Spleen (tissue), 11 donors: ENCODE results near the gene SSBP1. TPM values are rescaled to one million over a fixed set of nuclear protein-coding genes. Genes with fewer than 3 reads are reported as not detected.

Source experiments
- DNase-seq: peaks from one replicate; pipeline ENCODE4 v3.0.0-alpha.2; 2020
- H3K27ac ChIP-seq, 8 donors: fragments of 200-600 bp; sonication (generic) in 7 of 8; 1 replicate in 4 of 8; 2 replicates in 4 of 8; pipeline versions ENCODE4 v1.5.0 to v1.8.0; 2016 to 2021; ENCODE audit warnings: inconsistent platforms in 4 of 8, mild to moderate bottlenecking in 4 of 8, moderate library complexity in 1 of 8
- H3K27me3 ChIP-seq, 7 donors: fragments of 200-600 bp; sonication (generic) in 6 of 7; replicated peaks in 1 of 7; 1 replicate in 4 of 7; 2 replicates in 3 of 7; pipeline versions ENCODE4 v1.5.0 to v1.8.0; 2016 to 2021; ENCODE audit warnings: inconsistent platforms in 3 of 7, mild to moderate bottlenecking in 1 of 7
- H3K36me3 ChIP-seq, 6 donors: fragments of 200-600 bp; sonication (generic) in 5 of 6; 1 replicate in 4 of 6; 2 replicates in 2 of 6; pipeline versions ENCODE4 v1.5.0 to v1.8.0; 2016 to 2021; ENCODE audit warnings: inconsistent platforms in 2 of 6
- H3K4me1 ChIP-seq, 6 donors: fragments of 200-600 bp; sonication (generic) in 5 of 6; 1 replicate in 3 of 6; 2 replicates in 3 of 6; pipeline versions ENCODE4 v1.5.0 to v1.8.0; 2016 to 2021; ENCODE audit warnings: inconsistent platforms in 3 of 6
- H3K4me3 ChIP-seq, 8 donors: fragments of 200-600 bp; sonication (generic) in 7 of 8; 1 replicate in 4 of 8; 2 replicates in 4 of 8; pipeline versions ENCODE4 v1.5.0 to v1.8.0; 2016 to 2021; ENCODE audit warnings: inconsistent platforms in 4 of 8, mild to moderate bottlenecking in 4 of 8, moderate library complexity in 2 of 8
- H3K9me3 ChIP-seq, 8 donors: fragments of 200-600 bp; sonication (generic) in 7 of 8; 1 replicate in 4 of 8; 2 replicates in 4 of 8; pipeline versions ENCODE4 v1.5.0 to v1.8.0; 2016 to 2021; ENCODE audit warnings: inconsistent platforms in 4 of 8
- POLR2A ChIP-seq, 3 donors: fragments of 450-650 bp; IDR thresholded peaks; one replicate each; pipeline ENCODE4 v1.5.1; 2017; ENCODE audit warnings: antibody characterized with exemption in 3 of 3, mild to moderate bottlenecking in 1 of 3
- POLR2AphosphoS5 ChIP-seq, 3 donors: sonication (generic); formaldehyde crosslinking; IDR thresholded peaks; one replicate each; pipeline ENCODE4 v1.5.1; 2017; ENCODE audit warnings: antibody characterized with exemption in 3 of 3
- WGBS, 5 donors: extraction: QIAGEN DNeasy Blood & Tissue Kit in 3 of 5; methylation state at CpG; one replicate each; pipeline versions ENCODE4 v1.1.5 to v1.1.7; 2013 to 2018; 5-methylcytosine and 5-hydroxymethylcytosine counted together
- intact Hi-C: fragments of 100-400 bp; cut with DNase I; formaldehyde crosslinking; loops from one replicate; pipeline ENCODE4 v1.15.0; 2023; ENCODE audit warnings: low total_unique reads
- polyA plus RNA-seq, 3 donors: library from polyadenylated mRNA; stranded (reverse); fragments of 200-250 nt; gene quantifications; one replicate each; pipeline ENCODE4 v1.2.1, GENCODE V29; 2013
- total RNA-seq, 7 donors: library from RNA; depleted of rRNA in 3 of 7; stranded (reverse); fragments of >200 nt in 3 of 7; fragmentation: NEBNext Ultra II Directional in 4 of 7; extraction: Animal tissue kit (Norgen Biotek cat#: 25700) in 4 of 7; gene quantifications; one replicate each; pipeline versions ENCODE4 v1.1.0 to v1.2.1, GENCODE V29; 2016 to 2021
- TF ChIP-seq, protein P1 (sequence below), 11 experiments: fragments of 200-600 bp in 7 of 11; fragments of 450-650 bp in 4 of 11; sonication (generic) in 4 of 11; IDR thresholded peaks in 8 of 11; conservative IDR thresholded peaks in 3 of 11; 1 replicate in 7 of 11; 2 replicates in 4 of 11; pipeline versions ENCODE4 v1.4.0 to v1.8.0; 2016 to 2021; ENCODE audit warnings: antibody characterized with exemption in 11 of 11, inconsistent platforms in 4 of 11, mild to moderate bottlenecking in 1 of 11
- donor health status: healthy with polysubstance abuse.
- donor health status: DM: no; HTN: no; CAD: no; lungs with moderate emphysema.
- donor health status: DM: no; HTN: no; CAD: no.
- donor health status: Bipolar disorder and iron deficiency.
- donor health status: healthy.
- donor health status: DM: no; HTN: no; CAD: no.
- donor health status: DM: yes; HTN: yes; CAD: no.

SSBP1 gene
- total and polyA plus RNA-seq, 10 donors: 69.3 to 185 (median 104) TPM

DNA sequence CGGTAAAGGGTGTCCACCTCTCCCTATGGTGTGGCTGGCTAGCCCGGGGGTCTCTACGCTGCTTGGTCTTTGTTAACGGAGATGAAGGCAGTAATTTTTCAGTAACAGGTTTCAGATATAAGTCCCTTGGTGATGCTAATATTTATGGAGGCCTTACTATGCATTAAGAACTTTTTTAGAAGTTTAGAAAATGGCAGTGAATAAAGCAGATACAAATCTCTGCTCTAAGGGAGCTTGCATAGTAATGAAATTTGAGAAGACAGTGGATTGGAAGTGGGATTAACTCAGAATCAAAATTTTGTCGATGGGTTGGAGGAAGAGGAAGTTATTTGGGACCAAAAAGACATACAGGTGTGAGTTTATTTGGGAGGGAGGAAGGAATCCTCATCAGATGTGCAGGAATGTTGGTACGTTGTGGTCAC lies 445 bp downstream of the SSBP1 start:
- Histone ChIP-seq H3K27me3 (no peaks in the 10 kb centered on the region), H3K9me3 (no peaks in the 10 kb centered on the region), H3K4me1 (peaks cover 18 to 55% (median 43%) of the 10 kb centered on the region in 6 donors), H3K36me3 (peaks cover 0 to 45% (median 31%) of the 10 kb centered on the region in 6 donors), H3K27ac (peak overlapping the region; percentile 64 to 90 (median 88)), H3K4me3 (peak overlapping the region; percentile 41 to 84 (median 76))
- DNase-seq: no peak
- TF ChIP-seq POLR2A (IDR thresholded peaks at IDR 0.05) (no peak), POLR2AphosphoS5 (IDR thresholded peaks at IDR 0.05) (no peak)
- TF ChIP-seq, protein P1, sequence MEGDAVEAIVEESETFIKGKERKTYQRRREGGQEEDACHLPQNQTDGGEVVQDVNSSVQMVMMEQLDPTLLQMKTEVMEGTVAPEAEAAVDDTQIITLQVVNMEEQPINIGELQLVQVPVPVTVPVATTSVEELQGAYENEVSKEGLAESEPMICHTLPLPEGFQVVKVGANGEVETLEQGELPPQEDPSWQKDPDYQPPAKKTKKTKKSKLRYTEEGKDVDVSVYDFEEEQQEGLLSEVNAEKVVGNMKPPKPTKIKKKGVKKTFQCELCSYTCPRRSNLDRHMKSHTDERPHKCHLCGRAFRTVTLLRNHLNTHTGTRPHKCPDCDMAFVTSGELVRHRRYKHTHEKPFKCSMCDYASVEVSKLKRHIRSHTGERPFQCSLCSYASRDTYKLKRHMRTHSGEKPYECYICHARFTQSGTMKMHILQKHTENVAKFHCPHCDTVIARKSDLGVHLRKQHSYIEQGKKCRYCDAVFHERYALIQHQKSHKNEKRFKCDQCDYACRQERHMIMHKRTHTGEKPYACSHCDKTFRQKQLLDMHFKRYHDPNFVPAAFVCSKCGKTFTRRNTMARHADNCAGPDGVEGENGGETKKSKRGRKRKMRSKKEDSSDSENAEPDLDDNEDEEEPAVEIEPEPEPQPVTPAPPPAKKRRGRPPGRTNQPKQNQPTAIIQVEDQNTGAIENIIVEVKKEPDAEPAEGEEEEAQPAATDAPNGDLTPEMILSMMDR (IDR thresholded peaks at IDR 0.05 in 8 of 11, conservative IDR thresholded peaks at IDR 0.05 in 3 of 11): no peak
- 0 to 2% (median 1%) methylated on average over 6 of the region's 6 CpGs for WGBS, 5 donors
- intact Hi-C loops: loop anchor here (10.0 kb wide), 1 partner anchor 84 kb away; no protein-coding TSS in a partner anchor

DNA sequence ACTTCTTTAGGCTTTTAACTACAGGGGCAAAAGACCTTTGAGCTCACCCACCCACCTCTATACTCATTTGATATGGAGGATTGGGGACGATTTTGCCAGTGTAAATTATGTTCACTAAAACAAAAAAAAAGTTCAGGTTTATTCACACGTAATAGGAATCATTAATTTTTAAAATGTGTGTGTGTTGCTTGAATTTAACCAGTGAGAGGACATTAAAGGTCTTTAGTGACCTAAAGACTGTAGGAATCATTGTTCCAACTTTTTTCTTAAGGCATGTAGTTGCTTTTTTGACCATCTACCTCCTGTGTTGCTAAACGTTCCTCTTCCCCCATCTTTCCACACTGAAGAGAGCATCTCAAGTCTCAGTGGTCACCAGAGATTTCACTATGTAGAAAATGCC lies 1.1 kb downstream of the SSBP1 start:
- no peak for DNase-seq
- 55 to 75% (median 64%) methylated on average over 3 of the region's 3 CpGs for WGBS, 5 donors
- TF ChIP-seq, protein P1 (IDR thresholded peaks at IDR 0.05 in 8 of 11, conservative IDR thresholded peaks at IDR 0.05 in 3 of 11): no peak
- TF ChIP-seq POLR2AphosphoS5 (IDR thresholded peaks at IDR 0.05): no peak
- no peak for TF ChIP-seq POLR2A (IDR thresholded peaks at IDR 0.05)
- peak overlapping the region in 7 of 8 donors; percentile 41 to 84 (median 76) for H3K4me3 ChIP-seq
- H3K27ac ChIP-seq: no peak overlapping the region
- no peaks in the 10 kb centered on the region for H3K9me3 ChIP-seq
- H3K27me3 ChIP-seq: no peaks in the 10 kb centered on the region
- peaks cover 18 to 55% (median 43%) of the 10 kb centered on the region in 6 donors for H3K4me1 ChIP-seq
- intact Hi-C loops: loop anchor here (10.0 kb wide), 1 partner anchor 84 kb away; no protein-coding TSS in a partner anchor
- H3K36me3 ChIP-seq: peaks cover 0 to 52% (median 38%) of the 10 kb centered on the region in 6 donors

DNA sequence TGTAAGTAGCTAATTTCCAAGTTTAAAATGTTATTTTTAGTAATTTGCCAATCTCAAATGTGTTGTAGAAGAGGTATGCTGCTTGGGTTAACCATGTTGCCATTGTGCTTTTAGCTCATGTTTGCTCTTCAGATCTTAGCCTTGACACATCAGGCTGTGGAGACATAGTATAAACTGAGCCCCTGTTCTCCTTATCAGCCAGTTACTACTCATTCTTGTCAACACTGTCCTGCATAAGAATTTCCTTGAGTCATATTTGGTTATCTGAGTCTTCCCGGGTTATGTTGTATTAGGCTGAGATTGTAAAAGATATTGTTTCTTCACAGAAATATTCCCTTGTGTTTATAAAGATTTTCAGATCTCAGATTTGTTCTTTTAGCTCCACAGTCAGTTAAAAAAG lies 4.1 kb downstream of the SSBP1 start:
- intact Hi-C loops: no loop called here
- H3K27me3 ChIP-seq: no peaks in the 10 kb centered on the region
- DNase-seq: no peak
- no peak overlapping the region for H3K27ac ChIP-seq
- TF ChIP-seq POLR2A (IDR thresholded peaks at IDR 0.05) (no peak), POLR2AphosphoS5 (IDR thresholded peaks at IDR 0.05) (no peak)
- TF ChIP-seq, protein P1 (IDR thresholded peaks at IDR 0.05 in 8 of 11, conservative IDR thresholded peaks at IDR 0.05 in 3 of 11): no peak
- peaks cover 5 to 81% (median 68%) of the 10 kb centered on the region in 6 donors for H3K36me3 ChIP-seq
- peaks cover 18 to 44% (median 38%) of the 10 kb centered on the region in 6 donors for H3K4me1 ChIP-seq
- 89 to 100% (median 98%) methylated on average over 1 of the region's 1 CpG for WGBS, 5 donors
- no peaks in the 10 kb centered on the region for H3K9me3 ChIP-seq
- no peak overlapping the region for H3K4me3 ChIP-seq

DNA sequence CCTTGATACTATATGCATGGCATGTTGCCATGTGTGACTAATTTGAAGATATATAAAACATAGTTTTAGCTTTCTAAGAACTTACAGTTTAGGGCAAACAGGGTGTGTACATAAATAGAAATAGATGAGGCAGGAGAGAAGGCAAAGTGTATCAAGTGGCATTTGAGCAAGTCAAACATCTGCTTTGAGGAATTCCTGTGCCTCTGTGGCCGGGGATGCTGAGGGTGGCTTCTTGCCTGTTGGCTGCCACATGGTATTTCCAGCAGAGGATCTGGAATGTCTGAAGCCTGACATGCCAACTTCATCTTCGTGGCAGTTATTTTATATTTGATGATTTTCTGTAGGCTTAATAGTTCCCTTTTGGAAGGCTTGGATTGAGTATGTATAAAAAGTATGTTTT lies 6.0 kb downstream of the SSBP1 start:
- DNase-seq: no peak
- peaks cover 9 to 100% (median 86%) of the 10 kb centered on the region in 6 donors for H3K36me3 ChIP-seq
- 89 to 98% (median 94%) methylated on average over 2 of the region's 2 CpGs for WGBS, 5 donors
- H3K4me3 ChIP-seq: no peak overlapping the region
- H3K4me1 ChIP-seq: peaks cover 14 to 33% (median 26%) of the 10 kb centered on the region in 6 donors
- H3K9me3 ChIP-seq: no peaks in the 10 kb centered on the region
- no peaks in the 10 kb centered on the region for H3K27me3 ChIP-seq
- intact Hi-C loops: no loop called here
- no peak overlapping the region for H3K27ac ChIP-seq
- TF ChIP-seq POLR2A (IDR thresholded peaks at IDR 0.05) (no peak), POLR2AphosphoS5 (IDR thresholded peaks at IDR 0.05) (no peak)
- TF ChIP-seq, protein P1 (IDR thresholded peaks at IDR 0.05 in 8 of 11, conservative IDR thresholded peaks at IDR 0.05 in 3 of 11): no peak
